HS-27A (cell line): ENCODE measurements around the gene ZNF43.
"Not testable (repeated sequence)": the region's sequence is repeated elsewhere in the genome, so short reads cannot be mapped to it uniquely, and the experiment has no call there.

Experiments
- DNase-seq: peaks from one replicate; pipeline ENCODE4 v3.0.0-alpha.2; 2012; ENCODE audit warnings: low read depth, missing footprints

ZNF43 gene

GRCh38 chr19:21835810-21836444 is at the start of gene ZNF43:
Gene ZNF43, minus strand, starts transcription at chr19:21836182. Its CDS starts 144 bp downstream, at chr19:21836038.
- no peak for DNase-seq

GRCh38 chr19:21885516-21885915 is 49.5 kb upstream of the ZNF43 start:
- DNase-seq, result not testable (repeated sequence)

DNA sequence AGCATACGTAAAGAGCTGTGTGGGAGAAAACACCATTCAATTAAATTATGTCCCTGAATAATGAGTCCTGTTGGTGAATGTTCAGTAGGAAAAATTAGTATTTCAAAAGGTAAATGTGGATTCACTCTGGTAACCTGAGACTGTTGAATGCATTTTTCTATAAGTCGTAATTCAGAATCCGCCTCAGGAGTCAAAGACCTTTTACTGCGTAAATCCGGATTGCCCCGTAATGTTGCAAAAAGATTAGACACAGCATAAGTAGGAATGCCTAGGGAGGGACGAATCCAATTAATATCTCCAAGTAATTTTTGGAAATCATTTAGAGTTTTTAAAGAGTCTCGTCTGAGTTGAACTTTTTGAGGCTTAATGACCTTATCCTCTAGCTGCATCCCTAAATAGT is 48.8 kb upstream of the ZNF43 start:
- not testable (repeated sequence) for DNase-seq

- DNase-seq, result no peak
Observed at GRCh38 chr19:21883516-21883915, 47.5 kb upstream of the ZNF43 start.

DNA sequence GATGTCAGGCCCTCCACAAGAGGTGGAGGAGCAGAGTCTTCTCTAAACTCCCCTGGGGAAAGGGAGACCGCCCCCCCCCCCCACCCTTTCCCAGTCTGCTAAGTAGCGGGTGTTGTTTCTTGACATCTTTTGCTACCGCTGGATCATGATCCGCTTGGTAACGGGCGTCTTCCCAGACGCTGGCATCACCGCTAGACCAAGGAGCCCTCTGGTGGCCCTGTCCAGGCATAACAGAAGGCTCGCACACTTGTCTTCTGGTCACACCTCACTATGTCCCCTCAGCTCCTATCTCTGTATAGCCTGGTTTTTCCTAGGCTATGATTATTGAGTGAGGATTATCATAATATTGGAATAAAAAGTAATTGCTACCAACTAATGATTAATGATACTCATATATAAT is 44.8 kb upstream of the ZNF43 start:
- not testable (repeated sequence) for DNase-seq

GRCh38 chr19:21878646-21879045 is 42.7 kb upstream of the ZNF43 start:
- DNase-seq, result no peak

GRCh38 chr19:21877976-21878375 is 42.0 kb upstream of the ZNF43 start:
- DNase-seq, result no peak

DNA sequence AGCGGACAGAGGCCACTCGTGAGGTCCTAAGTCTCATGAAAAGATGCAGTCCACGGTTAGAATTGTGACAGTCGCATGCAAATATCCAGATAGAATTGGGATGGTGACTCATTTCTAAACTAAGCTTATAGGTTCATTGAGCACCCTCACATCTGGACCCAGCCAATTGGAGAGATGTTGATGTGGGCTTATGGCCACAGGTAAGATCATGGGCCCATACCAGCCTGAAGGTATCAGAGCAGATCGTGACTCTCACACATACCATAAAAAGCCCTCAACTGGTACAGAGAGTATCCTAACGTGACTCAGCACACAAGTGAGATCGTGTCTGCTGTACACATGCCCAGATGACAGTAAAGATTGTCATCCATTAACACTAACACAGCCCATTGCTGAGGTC is 40.6 kb upstream of the ZNF43 start:
- not testable (repeated sequence) for DNase-seq

- no peak for DNase-seq
Observed at GRCh38 chr19:21856773-21857514, 21.0 kb upstream of the ZNF43 start.

GRCh38 chr19:21851596-21852345 is 15.8 kb upstream of the ZNF43 start:
- no peak for DNase-seq

DNA sequence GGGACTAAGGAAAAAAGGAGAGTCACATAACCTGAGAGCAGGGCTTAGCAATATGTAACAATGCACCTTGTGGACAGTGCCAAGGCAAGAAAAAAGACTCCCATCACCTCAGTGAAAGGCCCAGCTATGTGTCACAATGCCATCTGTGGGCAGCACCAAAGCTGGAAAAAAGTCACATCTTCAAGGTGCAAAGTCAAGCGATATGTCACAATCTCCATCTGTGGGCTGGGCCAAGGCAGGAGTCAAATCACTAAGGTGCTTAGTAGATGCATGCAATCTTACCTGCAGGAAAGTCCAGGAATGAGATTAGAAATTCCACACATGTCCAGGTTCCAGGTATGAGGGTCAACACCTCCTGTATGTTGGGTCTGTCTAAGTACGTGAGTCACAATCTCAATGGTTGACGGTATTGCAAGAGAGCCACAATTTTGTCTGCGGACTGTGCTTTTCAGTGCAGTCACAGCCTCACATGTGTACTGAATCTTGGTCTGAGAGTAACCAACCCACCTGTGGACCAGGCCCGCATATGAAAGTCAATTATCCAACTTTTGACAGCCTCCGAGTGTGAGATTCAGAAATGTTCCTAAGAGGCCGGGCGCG is 14.8 kb upstream of the ZNF43 start:
- no peak for DNase-seq

DNA sequence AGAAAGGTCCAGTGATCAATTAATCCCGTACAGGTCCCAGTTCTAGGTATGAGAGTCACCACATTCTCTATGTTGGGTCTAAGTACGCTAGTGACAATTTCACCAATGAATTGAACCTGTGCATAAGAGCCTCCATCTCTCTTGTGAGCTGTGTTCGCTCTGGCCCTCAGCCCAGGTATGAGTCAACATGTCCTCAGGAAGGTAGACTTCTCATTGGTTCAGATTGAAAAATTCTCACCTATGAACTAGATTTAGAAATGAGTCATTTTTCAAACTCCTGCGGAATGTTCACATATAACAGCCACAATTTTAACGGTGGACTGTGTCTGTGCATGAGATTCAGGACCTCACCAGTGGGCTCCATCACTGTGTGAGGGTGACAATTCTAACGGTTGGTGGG is 12.7 kb upstream of the ZNF43 start:
- DNase-seq, result no peak

DNA sequence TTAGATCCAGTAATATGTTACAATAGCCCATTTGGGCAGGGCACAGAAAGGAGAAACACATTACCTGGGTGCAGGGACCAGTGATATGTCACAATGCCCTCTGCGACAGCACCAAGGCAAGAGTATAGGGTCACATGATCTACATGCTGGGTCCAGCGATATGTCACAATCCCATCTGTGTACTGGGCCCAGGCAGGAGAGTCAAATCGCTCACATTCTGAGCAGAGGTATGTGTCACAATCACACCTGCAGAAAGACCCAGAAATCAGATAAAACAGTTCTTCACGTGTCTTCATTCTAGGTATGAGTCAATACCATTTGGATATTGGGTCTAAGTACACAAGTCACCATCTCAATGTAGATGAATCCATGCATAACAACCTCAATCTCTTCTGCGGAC is 7.1 kb upstream of the ZNF43 start:
- no peak for DNase-seq

DNA sequence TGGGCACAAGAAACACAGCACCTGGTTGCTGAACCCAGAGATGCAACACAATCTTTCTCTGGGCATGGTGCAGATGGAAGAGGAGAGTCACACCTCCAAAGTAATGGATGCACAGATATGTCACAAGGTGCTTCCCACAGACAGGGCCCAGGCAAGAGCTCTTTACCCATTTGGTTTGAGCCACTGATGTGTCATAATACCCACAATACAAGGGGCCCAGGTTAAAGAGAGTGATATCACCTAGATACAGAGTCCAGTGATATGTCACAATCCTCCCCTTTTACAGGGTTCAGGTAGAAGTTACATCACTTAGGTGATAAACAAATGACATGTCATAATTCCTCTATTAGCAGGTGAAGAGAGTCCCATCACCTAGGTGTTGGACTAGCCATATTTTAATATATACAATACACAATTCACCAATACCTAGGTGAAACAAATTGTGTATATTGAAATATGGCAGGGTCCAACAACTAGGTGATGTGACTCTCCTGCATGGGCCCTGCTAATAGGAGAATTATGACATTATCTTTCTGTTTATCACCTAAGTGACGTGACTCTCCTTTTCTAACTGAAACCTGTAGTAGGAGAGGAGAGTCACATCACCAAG is 5.6 kb upstream of the ZNF43 start:
- DNase-seq, result no peak

DNA sequence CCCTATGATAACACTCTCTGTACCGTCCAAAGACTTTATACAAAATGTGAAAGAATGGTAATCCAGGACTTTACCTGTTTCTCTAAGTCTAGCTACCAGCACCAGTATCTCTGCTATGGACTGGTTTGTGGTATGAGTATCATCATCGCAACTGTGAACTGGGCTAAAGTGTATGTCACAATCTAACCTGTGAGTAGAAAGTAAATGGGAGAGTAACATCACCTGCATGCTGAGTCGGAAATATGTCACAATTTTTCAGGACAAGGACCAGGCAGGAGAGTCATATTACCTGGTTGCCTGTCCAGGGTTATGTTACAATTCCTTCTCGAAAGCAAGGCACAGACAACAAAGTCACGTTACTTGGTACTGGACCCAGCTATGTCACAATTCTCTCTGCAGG is 5.1 kb upstream of the ZNF43 start:
- DNase-seq, result no peak

DNA sequence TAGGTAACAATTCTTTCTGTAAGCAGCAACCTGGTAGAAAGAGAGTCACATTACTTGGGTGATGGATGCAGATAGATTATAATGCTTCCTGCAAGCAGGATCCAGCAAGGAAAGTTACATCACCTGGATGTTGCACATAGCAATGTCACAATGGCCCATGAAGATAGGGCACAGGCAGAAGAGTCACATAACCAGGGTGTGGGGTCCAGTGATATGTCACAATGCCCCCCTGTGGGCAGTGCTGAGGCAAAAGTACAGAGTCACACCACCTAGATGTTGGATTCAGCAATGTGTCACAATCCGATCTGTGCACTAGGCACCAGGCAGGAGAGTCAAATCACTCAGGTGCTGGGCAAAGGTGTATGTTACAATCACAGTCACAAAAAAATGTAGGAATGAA is 4.0 kb upstream of the ZNF43 start:
- no peak for DNase-seq

- no peak for DNase-seq
Observed at GRCh38 chr19:21838646-21839045, 2.7 kb upstream of the ZNF43 start.

DNA sequence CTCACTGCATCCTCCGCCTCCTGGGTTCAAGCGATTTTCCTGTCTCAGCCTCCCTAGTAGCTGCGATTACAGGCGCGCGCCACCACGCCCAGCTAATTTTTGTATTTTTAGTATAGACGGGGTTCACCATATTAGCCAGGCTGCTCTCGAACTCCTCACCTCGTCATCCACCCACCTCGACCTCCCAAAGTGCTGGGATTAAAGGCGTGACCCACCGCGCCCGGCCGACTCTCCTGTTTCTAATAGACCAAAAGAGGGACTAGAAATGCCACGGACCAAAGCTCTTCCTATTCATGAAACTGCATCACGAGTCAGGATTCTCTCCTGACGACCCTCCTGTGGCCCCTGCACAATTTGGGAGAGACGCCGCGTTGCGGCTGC is 563 bp downstream of the ZNF43 start:
- DNase-seq, result no peak

DNA sequence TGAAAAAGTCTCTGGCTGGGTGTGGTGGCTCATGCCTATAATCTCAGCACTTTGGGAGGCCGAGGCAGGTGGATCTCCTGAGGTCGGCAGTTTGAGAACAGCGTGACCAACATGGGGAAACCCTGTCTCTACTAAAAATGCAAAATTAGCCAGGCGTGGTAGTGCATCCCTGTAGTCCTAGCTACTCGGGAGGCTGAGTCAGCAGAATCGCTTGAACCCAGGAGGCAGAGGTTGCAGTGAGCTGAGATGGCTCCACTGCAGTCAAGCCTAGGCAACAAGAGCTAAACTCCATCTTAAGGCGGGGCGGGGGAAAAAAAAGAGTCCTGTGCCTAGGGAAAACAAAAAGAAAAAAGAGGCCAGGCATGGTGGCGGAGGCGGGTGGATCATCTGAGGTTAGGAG is 2.2 kb downstream of the ZNF43 start:
- DNase-seq, result no peak

GRCh38 chr19:21824679-21825078 is 11.3 kb downstream of the ZNF43 start:
- DNase-seq, result no peak

GRCh38 chr19:21823224-21823623 is 12.8 kb downstream of the ZNF43 start:
- no peak for DNase-seq

DNA sequence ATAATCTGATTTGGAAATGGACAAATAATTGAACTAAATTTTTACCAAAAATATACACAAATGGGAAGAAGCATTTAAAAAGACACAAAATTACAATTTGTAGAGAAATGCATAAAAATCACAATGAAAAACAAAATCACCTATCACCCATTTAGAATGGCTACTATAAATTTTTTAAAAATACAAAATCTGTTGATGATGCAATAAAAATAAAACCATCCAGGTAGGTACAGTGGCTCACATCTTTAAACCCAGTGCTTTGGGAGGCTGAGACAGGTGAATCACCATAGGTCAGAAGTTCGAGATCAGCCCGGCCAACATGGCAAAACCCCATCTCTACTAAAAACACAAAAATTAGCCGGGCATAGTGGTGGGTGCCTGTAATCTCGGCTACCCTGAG is 23.5 kb downstream of the ZNF43 start:
- DNase-seq, result no peak
